ENCODE results near the gene MAN1C1.

DNA sequence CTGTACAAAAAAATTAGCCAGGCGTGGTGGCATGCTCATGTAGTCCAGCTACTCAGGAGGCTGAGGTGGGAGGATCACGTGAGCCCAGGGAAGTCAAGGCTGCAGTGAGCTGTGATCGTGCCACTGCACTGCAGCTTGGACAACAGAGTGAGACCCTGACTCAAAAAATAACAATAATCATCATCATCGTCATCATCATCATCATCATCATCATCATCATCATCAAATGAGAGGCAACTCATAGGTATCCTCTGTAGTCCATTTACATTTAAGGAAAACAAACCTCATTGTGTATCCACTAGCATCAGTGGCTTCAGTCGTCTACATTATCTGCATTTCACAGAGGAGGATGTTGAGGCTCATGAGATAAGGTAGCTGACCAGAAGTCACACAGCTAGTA lies 114.6 kb downstream of the MAN1C1 start:
- TF ChIP-seq, protein P1, sequence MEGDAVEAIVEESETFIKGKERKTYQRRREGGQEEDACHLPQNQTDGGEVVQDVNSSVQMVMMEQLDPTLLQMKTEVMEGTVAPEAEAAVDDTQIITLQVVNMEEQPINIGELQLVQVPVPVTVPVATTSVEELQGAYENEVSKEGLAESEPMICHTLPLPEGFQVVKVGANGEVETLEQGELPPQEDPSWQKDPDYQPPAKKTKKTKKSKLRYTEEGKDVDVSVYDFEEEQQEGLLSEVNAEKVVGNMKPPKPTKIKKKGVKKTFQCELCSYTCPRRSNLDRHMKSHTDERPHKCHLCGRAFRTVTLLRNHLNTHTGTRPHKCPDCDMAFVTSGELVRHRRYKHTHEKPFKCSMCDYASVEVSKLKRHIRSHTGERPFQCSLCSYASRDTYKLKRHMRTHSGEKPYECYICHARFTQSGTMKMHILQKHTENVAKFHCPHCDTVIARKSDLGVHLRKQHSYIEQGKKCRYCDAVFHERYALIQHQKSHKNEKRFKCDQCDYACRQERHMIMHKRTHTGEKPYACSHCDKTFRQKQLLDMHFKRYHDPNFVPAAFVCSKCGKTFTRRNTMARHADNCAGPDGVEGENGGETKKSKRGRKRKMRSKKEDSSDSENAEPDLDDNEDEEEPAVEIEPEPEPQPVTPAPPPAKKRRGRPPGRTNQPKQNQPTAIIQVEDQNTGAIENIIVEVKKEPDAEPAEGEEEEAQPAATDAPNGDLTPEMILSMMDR (IDR thresholded peaks at IDR 0.05): no peak
- TF ChIP-seq EZH2 (IDR thresholded peaks at IDR 0.05): no peak

Data from neural progenitor cell (in vitro differentiated cells).